SH-SY5Y (cell line): ENCODE data around the gene TBK1.

Experiments
- GATA2 ChIP-seq: IDR thresholded peaks from 2 replicates; pipeline ENCODE4 v1.6.1; 2011; ENCODE audit warnings: mild to moderate bottlenecking, low read depth, low read length
- GATA3 ChIP-seq: IDR thresholded peaks from 2 replicates; pipeline ENCODE4 v1.6.1; 2011; ENCODE audit warnings: low read depth, mild to moderate bottlenecking, low read length, moderate library complexity

DNA sequence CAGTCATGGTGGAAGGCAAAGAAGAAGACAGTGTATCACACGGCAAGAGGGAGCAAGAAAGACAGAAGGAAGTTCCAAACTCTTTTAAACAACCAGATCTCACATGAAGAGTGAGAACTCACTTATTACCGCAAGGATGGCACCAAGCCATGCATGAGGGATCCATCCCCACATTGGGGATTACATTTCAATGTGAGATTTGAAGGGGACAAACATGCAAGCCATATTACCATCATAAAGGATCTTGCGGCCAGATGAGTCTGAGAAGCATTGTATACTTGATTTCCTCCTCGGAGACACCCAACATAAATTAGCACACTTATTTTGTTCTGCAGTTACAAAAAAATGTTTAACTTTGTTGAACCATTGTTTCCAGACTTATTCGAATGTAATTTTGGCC is 66.5 kb downstream of the TBK1 start:
- no peak for TF ChIP-seq GATA2
- TF ChIP-seq GATA3 = no peak
